Fibroblast of lung (primary cell): ENCODE results near the gene LDHD. TPM values are rescaled to one million over a fixed set of nuclear protein-coding genes. Genes with fewer than 3 reads are reported as not detected.

Experiments used
- DNase-seq, 2 donors: peaks; one replicate each; pipeline versions ENCODE4 v3.0.0 to v3.0.0-alpha.2; 2010; ENCODE audit warnings: low read depth in 2 of 2
- H2AFZ ChIP-seq: 2 replicates; pipeline ENCODE4 v1.5.1; 2012; ENCODE audit warnings: low read length, control low read depth, inconsistent platforms
- H3K27ac ChIP-seq: 2 replicates; pipeline ENCODE4 v1.5.1; 2011; ENCODE audit warnings: low read length, control low read depth; ENCODE audit not compliant: insufficient read depth
- H3K27me3 ChIP-seq: 2 replicates; pipeline ENCODE4 v1.5.1; 2011; ENCODE audit warnings: mild to moderate bottlenecking, low read length; ENCODE audit not compliant: control insufficient read depth, insufficient read depth
- H3K36me3 ChIP-seq: 2 replicates; pipeline ENCODE4 v1.5.1; 2011; ENCODE audit warnings: low read length; ENCODE audit not compliant: control insufficient read depth, insufficient read depth
- H3K4me1 ChIP-seq: 2 replicates; pipeline ENCODE4 v1.5.1; 2011; ENCODE audit warnings: low read length; ENCODE audit not compliant: control insufficient read depth, insufficient read depth; ENCODE audit errors: extremely low read depth
- H3K4me2 ChIP-seq: 2 replicates; pipeline ENCODE4 v1.5.1; 2011; ENCODE audit warnings: low read length, control low read depth; ENCODE audit not compliant: insufficient read depth; ENCODE audit errors: extremely low read depth
- H3K4me3 ChIP-seq, 4 experiments: fragments of 200-600 bp in 1 of 4; sonication (generic) in 1 of 4; replicated peaks in 1 of 4; 2 replicates each; pipeline ENCODE4 v1.5.1; 2011 to 2016; ENCODE audit warnings: low read length in 4 of 4, low read depth in 3 of 4, mild to moderate bottlenecking in 3 of 4, control low read depth in 2 of 4, inconsistent platforms in 1 of 4, mixed read lengths in 1 of 4; ENCODE audit not compliant: insufficient read depth in 1 of 4; ENCODE audit errors: control extremely low read depth in 1 of 4
- H3K79me2 ChIP-seq: 2 replicates; pipeline ENCODE4 v1.5.1; 2012; ENCODE audit warnings: mild to moderate bottlenecking, low read length, inconsistent platforms; ENCODE audit not compliant: control insufficient read depth, insufficient read depth
- H3K9ac ChIP-seq: 2 replicates; pipeline ENCODE4 v1.5.1; 2011; ENCODE audit warnings: mild to moderate bottlenecking, low read length, control low read depth; ENCODE audit not compliant: insufficient read depth
- H3K9me3 ChIP-seq: 2 replicates; pipeline ENCODE4 v1.5.1; 2012; ENCODE audit warnings: low read depth, low read length; ENCODE audit not compliant: control insufficient read depth, insufficient read depth
- H4K20me1 ChIP-seq: 2 replicates; pipeline ENCODE4 v1.5.1; 2011; ENCODE audit warnings: low read length; ENCODE audit not compliant: control insufficient read depth, insufficient read depth; ENCODE audit errors: extremely low read depth
- EZH2 ChIP-seq: IDR thresholded peaks from 2 replicates; pipeline ENCODE4 v1.5.1; 2012; ENCODE audit warnings: low read length, control low read depth, mild to moderate bottlenecking; ENCODE audit errors: missing control alignments
- polyA plus RNA-seq, 2 donors: library from polyadenylated mRNA; depleted of rRNA in 1 of 2; stranded (reverse) in 1 of 2; unstranded in 1 of 2; fragments of >200 nt; gene quantifications; 2 replicates each; pipeline ENCODE4 v1.2.1, GENCODE V29; 2011 to 2012; ENCODE audit warnings: missing spikeins in 1 of 2
- total RNA-seq: library from RNA; depleted of rRNA; stranded (reverse); fragments of >200 nt; gene quantifications from 2 replicates; pipeline ENCODE4 v1.2.1, GENCODE V29; 2014
- TF ChIP-seq, protein P1 (sequence below), 2 donors: IDR thresholded peaks in 1 of 2; conservative IDR thresholded peaks in 1 of 2; 1 replicate in 1 of 2; 2 replicates in 1 of 2; pipeline ENCODE4 v1.5.1; 2011 to 2012; ENCODE audit warnings: low read length in 2 of 2, control low read depth in 1 of 2, inconsistent platforms in 1 of 2, low read depth in 1 of 2, mild to moderate bottlenecking in 1 of 2

Gene LDHD
- total and polyA plus RNA-seq, 2 donors (not counting 1 experiment from before 2014, with no cell fraction given), result 0.52 to 4.5 TPM

DNA sequence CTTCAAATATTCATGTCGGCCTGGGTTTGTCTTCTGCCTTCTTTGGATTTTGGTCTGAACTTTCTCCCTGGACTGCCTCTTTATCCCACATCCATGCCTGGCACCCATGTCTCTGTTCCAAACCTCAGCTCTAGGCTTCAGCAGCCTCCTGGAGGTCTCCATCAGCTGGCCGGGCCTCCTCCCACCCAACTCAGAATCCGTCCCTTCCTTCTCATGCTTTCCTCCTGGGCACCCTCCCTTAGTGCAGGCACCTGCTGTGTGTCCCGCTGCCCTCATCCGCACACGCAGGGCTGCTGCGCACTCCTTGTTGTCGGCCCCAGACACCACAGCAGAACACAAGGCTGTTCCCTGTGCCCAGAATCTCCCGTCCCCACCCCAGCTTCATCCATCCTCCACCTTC lies 14.0 kb downstream of the LDHD start:
- Histone ChIP-seq H3K27me3 (no peaks in the 10 kb centered on the region), H3K79me2 (no peaks in the 10 kb centered on the region), H2AFZ (no peak overlapping the region), H4K20me1 (no peaks in the 10 kb centered on the region), H3K4me3 (no peak overlapping the region), H3K4me2 (no peak overlapping the region), H3K4me1 (peaks cover 17% of the 10 kb centered on the region), H3K27ac (no peak overlapping the region), H3K9me3 (no peaks in the 10 kb centered on the region), H3K36me3 (no peaks in the 10 kb centered on the region), H3K9ac (no peak overlapping the region)
- no peak for TF ChIP-seq EZH2
- TF ChIP-seq, protein P1, sequence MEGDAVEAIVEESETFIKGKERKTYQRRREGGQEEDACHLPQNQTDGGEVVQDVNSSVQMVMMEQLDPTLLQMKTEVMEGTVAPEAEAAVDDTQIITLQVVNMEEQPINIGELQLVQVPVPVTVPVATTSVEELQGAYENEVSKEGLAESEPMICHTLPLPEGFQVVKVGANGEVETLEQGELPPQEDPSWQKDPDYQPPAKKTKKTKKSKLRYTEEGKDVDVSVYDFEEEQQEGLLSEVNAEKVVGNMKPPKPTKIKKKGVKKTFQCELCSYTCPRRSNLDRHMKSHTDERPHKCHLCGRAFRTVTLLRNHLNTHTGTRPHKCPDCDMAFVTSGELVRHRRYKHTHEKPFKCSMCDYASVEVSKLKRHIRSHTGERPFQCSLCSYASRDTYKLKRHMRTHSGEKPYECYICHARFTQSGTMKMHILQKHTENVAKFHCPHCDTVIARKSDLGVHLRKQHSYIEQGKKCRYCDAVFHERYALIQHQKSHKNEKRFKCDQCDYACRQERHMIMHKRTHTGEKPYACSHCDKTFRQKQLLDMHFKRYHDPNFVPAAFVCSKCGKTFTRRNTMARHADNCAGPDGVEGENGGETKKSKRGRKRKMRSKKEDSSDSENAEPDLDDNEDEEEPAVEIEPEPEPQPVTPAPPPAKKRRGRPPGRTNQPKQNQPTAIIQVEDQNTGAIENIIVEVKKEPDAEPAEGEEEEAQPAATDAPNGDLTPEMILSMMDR (conservative IDR thresholded peaks at IDR 0.05 in 1 of 2, IDR thresholded peaks at IDR 0.05 in 1 of 2; ENCODE audit: low read depth in 1 of 2, low read length in 2 of 2), result no peak
- DNase-seq, result no peak

DNA sequence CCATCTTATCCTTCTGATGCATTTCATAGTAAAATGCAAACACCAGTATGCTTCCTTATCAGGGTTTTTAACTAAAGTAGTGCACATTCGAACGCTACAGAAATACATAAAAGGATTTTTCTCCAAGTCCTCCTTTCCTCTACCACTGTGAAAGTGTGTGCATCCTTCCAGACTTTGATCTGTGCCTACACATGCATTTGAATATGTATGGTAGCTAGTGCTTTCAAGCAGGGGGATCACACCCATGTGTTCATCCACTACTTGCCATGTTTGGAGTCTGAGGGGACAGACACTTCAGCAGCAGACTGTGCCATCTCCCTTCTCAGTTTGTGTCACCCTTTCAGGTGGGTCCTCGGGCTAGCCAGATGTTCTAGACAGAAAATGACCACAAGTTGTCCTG lies 14.9 kb downstream of the LDHD start:
- no peaks in the 10 kb centered on the region for H3K9me3 ChIP-seq
- H3K4me3 ChIP-seq, result no peak overlapping the region
- no peaks in the 10 kb centered on the region for H3K27me3 ChIP-seq
- H3K9ac ChIP-seq, result no peak overlapping the region
- no peak overlapping the region for H3K27ac ChIP-seq
- H3K36me3 ChIP-seq, result no peaks in the 10 kb centered on the region
- no peak for TF ChIP-seq EZH2
- TF ChIP-seq, protein P1 (conservative IDR thresholded peaks at IDR 0.05 in 1 of 2, IDR thresholded peaks at IDR 0.05 in 1 of 2; ENCODE audit: low read depth in 1 of 2, low read length in 2 of 2), result no peak
- no peak overlapping the region for H3K4me2 ChIP-seq
- no peaks in the 10 kb centered on the region for H4K20me1 ChIP-seq
- no peaks in the 10 kb centered on the region for H3K79me2 ChIP-seq
- peaks cover 7% of the 10 kb centered on the region for H3K4me1 ChIP-seq
- DNase-seq, result no peak
- H2AFZ ChIP-seq, result no peak overlapping the region

DNA sequence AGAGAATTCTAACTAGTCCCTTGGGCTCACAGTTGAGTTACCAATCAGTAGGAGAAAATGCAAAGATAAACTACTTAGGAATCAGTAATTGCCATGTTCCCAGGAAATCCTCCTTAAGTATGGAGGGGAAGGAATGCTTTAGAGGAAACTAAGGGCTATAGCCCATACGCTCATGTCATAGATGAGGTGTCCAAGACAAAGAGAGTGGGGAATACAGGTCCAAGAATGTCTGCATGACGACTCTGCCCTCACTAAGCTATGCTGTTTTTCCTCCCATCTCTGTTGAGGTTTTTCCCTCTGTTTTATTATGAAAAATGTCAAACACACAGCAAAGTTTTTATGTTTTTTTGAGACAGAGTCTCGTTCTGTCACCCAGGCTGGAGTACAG lies 16.0 kb downstream of the LDHD start:
- Histone ChIP-seq H3K4me2 (no peak overlapping the region), H3K4me3 (no peak overlapping the region), H3K79me2 (no peaks in the 10 kb centered on the region), H3K9me3 (no peaks in the 10 kb centered on the region), H3K36me3 (no peaks in the 10 kb centered on the region), H3K27ac (no peak overlapping the region), H3K27me3 (no peaks in the 10 kb centered on the region), H3K9ac (no peak overlapping the region), H2AFZ (no peak overlapping the region), H4K20me1 (no peaks in the 10 kb centered on the region), H3K4me1 (peaks cover 5% of the 10 kb centered on the region)
- no peak for TF ChIP-seq EZH2
- TF ChIP-seq, protein P1 (conservative IDR thresholded peaks at IDR 0.05 in 1 of 2, IDR thresholded peaks at IDR 0.05 in 1 of 2; ENCODE audit: low read depth in 1 of 2, low read length in 2 of 2), result no peak
- no peak for DNase-seq
